GM19351 (cell line): ENCODE results near the gene IFT27.
A peak's percentile ranks its signal among the peaks of the same experiment; 100 is the strongest.

Source experiments
- ATAC-seq: cut with Tn5 transposase; IDR thresholded peaks from one replicate; pipeline ENCODE4 v1.9.1; 2021; ENCODE audit warnings: mild to moderate bottlenecking, moderate library complexity; ENCODE audit not compliant: unreplicated experiment

The IFT27 gene, protein sequence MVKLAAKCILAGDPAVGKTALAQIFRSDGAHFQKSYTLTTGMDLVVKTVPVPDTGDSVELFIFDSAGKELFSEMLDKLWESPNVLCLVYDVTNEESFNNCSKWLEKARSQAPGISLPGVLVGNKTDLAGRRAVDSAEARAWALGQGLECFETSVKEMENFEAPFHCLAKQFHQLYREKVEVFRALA

GRCh38 chr22:36775964-36776669 is at the start of gene IFT27:
TSS of gene IFT27 (minus strand) at chr22:36776119. CDS start at chr22:36775707, 412 bp downstream.
- ATAC-seq = peak; percentile 89

GRCh38 chr22:36824655-36825054 is 48.7 kb upstream of the IFT27 start:
- ATAC-seq = no peak

DNA sequence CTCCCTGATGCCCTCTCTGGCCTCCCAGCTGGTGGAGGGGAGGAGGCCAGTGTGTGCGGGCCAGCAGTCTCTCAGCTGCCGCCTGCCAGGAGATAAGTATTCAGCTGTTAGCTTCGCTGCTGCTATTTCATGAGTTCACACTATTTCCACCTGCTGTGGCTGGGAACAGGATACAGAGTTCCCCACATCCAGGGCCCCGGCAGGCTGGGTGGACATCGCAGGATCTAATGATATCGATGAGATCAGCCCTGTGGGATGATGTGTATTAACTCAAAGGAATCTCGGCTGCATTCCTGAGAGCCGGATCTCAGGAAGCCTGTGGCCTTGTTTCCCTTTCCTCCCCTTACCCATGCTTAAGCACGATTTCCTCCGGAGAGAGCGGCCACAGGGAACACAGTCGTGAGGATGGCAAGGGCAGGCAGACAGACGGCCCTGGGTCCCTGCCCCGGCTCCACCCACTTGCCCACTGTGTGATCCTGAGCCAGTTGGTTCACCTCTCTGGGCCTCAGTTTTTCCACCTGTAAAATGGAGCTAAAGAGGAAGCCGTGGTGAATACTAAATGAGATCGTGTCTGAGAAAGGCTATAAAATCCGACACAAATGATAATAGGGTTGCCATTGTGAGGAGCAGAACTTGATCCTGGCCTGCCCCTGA is 47.4 kb upstream of the IFT27 start:
- no peak for ATAC-seq

DNA sequence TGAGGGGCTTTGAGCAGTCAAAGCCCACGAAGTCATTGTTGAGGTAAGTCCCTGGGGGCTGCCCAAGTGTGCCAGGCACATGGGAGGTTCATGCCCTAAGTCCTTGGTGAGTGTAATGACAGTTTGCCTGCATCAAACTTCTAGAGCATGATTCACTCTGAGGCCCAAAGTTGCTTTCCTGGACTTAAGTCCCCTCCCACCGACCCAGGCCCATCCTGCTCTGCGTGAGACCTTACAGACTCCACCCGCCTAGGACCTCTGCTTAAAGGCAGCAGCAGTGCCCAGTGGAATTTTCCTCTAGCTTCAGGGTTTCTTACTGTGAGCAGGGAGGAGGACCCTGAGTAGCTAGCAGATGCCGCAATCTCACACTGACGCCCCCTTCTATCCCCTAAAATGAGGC is 46.7 kb upstream of the IFT27 start:
- ATAC-seq = no peak

GRCh38 chr22:36819112-36819511 is 43.2 kb upstream of the IFT27 start:
- no peak for ATAC-seq

DNA sequence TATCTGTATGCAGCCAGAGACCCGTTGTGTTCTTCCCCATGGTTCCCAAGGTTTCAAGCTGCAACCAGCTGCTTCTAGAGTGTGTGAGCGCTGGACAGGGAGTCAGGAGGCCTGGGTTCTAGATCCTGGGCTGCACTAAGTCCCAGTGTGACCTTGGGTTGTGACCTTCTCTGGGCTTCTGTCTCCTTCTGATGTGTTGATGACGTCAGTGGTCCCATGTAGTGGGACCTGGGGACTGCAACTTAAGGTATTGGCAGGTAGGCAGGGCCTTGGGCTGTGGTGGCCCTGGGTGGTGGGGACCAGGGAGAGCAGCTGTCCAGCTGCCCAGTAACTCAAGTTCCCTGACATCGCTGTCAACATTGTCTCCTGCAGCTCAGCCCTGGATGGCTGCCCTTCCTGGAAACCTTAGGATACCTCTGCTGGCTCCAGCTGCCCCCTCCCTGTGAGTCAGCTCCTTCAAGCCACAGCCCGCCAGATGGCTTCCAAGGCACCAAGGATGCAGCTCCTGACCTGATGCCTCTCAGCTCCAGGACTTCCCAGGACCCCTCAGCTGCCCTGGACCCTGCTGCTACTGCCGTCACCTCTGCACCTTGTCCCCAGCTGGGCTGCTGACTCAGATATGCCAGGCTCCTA is 42.2 kb upstream of the IFT27 start:
- no peak for ATAC-seq

GRCh38 chr22:36817525-36817848 is 41.6 kb upstream of the IFT27 start:
- no peak for ATAC-seq

DNA sequence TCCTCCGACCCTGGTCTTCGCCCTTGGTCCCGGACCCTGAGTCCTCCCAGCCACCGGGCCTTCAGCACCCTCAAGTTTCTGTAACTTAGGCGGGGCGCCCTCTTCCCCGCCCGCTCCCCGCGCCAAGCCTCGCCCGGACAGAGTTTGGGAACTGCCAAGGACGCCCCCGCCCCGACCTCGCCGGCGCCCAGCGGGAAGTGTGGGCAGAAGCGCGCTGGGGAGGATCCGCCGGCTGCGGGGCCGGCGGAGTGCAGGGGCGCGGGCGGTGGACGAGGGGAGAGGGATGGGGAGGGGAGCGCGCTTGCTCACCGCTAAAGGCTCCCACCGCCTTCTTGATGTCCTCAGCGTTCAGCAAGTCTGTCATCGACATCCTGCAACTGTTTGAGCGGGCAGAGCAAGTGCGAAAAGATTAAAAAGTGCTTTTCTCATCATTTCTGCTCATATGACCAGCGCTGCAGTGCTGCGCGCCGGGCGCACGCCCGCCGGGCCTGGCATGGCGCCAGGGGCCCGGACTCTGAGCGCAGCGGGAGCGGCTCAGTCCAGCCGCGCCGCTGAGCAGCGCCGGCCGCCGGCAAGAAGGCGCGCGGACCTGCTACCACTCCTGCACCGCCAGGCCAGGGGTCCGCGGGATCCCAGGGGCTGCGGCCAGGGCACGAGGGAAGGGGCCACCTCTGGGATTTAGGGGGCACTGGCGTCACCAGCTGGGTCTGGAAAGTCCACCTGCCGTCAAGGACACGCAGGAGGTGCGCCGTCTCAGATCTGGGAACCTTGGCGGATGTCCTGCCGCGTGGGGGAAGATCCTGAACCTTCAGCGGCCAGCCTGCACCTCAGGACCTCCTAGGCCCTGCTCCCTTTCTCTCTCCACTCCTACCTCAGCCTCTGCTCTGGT is 41.0 kb upstream of the IFT27 start, which contains the start of gene PVALB:
TSS of gene PVALB (minus strand) at position 400 of the 889 bp plus-strand sequence. CDS start at position 370, 30 bp downstream.
- ATAC-seq = no peak

DNA sequence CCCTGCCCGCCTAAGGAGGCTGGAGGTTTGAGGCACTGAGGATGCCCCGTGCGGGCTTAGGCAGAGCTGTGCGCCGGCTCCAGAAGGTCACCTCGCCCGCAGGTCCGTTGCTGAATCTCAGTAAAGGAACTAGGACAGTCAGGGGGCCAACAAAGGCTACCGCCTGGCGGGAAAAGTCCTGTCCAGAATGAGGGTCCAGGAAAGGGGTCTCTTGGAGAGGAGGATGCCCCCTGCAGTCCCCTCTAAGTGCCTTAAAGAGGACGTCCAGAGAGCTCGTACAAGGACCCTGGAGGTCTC is 40.4 kb upstream of the IFT27 start:
- no peak for ATAC-seq

DNA sequence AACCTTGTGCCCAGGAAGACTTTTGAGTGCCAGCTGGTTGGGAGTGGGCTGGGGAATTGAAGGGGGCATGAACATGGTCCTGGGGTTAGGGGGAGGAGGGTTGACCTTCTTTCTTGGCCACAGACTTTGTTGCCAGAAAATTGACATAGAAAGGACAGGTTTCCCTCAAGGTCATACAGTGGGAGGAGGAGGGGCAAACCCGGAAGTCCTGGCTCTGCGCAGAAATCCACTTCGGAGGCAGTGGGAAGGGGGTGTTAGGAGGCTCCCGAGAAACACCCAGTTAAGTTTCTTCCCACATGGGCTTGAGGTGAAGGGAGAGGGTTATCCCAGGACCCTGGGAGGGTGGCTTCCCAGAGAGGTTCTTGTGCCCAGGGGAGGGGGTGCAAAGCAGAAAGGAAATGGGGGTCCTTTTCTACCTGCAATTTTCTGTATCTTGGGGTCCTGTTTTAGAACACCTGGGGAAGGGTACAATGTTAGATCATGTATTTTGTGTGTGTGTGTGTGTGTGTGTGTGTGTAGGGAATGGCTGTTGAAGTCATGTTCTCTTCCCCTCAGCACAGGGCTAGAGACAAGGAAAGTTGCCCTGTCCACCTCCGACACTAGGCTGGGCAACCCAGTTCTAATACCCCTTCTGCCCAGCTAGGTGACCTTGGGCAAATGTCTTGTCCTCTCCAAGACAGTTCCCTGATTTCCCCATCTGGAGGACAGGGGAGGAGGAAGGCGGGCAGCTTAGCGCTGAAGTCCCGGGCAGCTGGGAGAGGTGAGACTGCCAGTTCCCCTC is 39.8 kb upstream of the IFT27 start:
- ATAC-seq = no peak

DNA sequence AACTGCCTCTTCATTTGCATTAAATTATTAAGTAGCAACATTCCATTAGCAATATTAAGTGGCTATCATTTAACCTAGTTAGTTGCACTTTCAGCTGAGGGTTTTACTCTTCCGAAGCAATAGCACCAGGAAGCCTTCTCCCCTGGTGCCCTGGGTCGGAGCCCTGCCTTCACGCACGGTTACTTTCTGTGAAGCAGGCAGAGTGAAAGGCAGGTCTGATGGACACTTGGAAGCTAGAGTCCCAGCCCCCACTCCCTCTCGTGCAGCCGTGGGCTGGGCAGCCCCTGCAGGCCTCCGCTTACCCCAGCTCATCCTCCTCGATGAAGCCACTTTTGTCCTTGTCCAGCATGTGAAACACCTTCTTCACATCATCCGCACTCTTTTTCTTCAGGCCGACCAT is 38.9 kb upstream of the IFT27 start:
- no peak for ATAC-seq

GRCh38 chr22:36811094-36811800 is 35.3 kb upstream of the IFT27 start:
- ATAC-seq = no peak

- ATAC-seq = no peak
Measured at GRCh38 chr22:36809351-36809750, 33.4 kb upstream of the IFT27 start.

- ATAC-seq = no peak
Measured at GRCh38 chr22:36808721-36809344, 32.9 kb upstream of the IFT27 start.

- ATAC-seq = no peak
Measured at GRCh38 chr22:36807627-36808026, 31.7 kb upstream of the IFT27 start.

GRCh38 chr22:36806835-36807234 is 30.9 kb upstream of the IFT27 start:
- ATAC-seq = no peak

DNA sequence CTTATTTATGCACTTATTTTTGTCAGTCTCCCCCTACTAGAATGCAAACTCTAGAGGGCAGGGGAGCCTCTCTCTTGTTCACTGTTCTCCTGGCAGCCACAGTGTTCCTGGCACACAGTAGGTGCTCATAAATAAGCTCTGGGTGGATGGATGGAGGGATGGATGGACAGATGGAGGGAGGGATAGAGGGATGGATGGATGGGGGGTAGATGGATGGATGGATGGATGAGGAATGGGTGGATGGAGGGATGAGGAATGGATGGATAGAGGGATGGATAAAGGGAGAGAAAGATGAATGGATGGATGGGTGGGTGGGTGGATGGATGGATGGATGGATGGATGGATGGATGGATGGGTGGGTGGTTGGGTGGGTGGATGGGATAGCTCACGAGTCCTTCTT is 27.4 kb upstream of the IFT27 start:
- ATAC-seq = no peak

- no peak for ATAC-seq
Measured at GRCh38 chr22:36798674-36799066, 22.8 kb upstream of the IFT27 start.
